HEK293 (cell line): ENCODE results near the gene ZNF513.

Experiments
- GLI4 ChIP-seq: fragments of 450-650 bp; formaldehyde crosslinking; IDR thresholded peaks from 2 replicates; pipeline ENCODE4 v1.5.1; 2016; ENCODE audit warnings: missing biosample characterization, missing genetic modification characterization
- KLF1 ChIP-seq: fragments of 450-650 bp; formaldehyde crosslinking; IDR thresholded peaks from 2 replicates; pipeline ENCODE4 v1.5.1; 2016; ENCODE audit warnings: missing biosample characterization, missing genetic modification characterization
- KLF8 ChIP-seq: fragments of 450-650 bp; formaldehyde crosslinking; IDR thresholded peaks from 2 replicates; pipeline ENCODE4 v1.5.1; 2016; ENCODE audit warnings: missing biosample characterization, missing genetic modification characterization
- KLF9 ChIP-seq: fragments of 450-650 bp; formaldehyde crosslinking; IDR thresholded peaks from 2 replicates; pipeline ENCODE4 v1.5.1; 2016; ENCODE audit warnings: missing biosample characterization, missing genetic modification characterization, low read depth
- PRDM1 ChIP-seq: fragments of 450-650 bp; formaldehyde crosslinking; IDR thresholded peaks from 2 replicates; pipeline ENCODE4; 2016; ENCODE audit warnings: missing biosample characterization, missing genetic modification characterization
- REPIN1 ChIP-seq: fragments of 450-650 bp; formaldehyde crosslinking; IDR thresholded peaks from 2 replicates; pipeline ENCODE4 v1.5.1; 2017; ENCODE audit warnings: missing biosample characterization, missing genetic modification characterization, low read depth
- WT1 ChIP-seq: fragments of 450-650 bp; formaldehyde crosslinking; IDR thresholded peaks from 2 replicates; pipeline ENCODE4 v1.5.1; 2016; ENCODE audit warnings: missing biosample characterization, missing genetic modification characterization
- ZFP41 ChIP-seq: fragments of 450-650 bp; formaldehyde crosslinking; IDR thresholded peaks from 2 replicates; pipeline ENCODE4 v1.5.1; 2016; ENCODE audit warnings: missing biosample characterization, missing genetic modification characterization, borderline replicate concordance
- ZIC2 ChIP-seq: fragments of 450-650 bp; formaldehyde crosslinking; IDR thresholded peaks from 2 replicates; pipeline ENCODE4 v1.5.1; 2016; ENCODE audit warnings: missing biosample characterization, missing genetic modification characterization
- ZNF112 ChIP-seq: fragments of 450-650 bp; formaldehyde crosslinking; IDR thresholded peaks from 2 replicates; pipeline ENCODE4 v1.5.0; 2017; ENCODE audit warnings: missing biosample characterization, missing genetic modification characterization
- ZNF138 ChIP-seq: fragments of 450-650 bp; formaldehyde crosslinking; IDR thresholded peaks from 2 replicates; pipeline ENCODE4 v1.5.1; 2016; ENCODE audit warnings: missing biosample characterization, missing genetic modification characterization, borderline replicate concordance
- ZNF140 ChIP-seq: fragments of 450-650 bp; formaldehyde crosslinking; IDR thresholded peaks from 2 replicates; pipeline ENCODE4 v1.5.1; 2016; ENCODE audit warnings: missing biosample characterization, missing genetic modification characterization
- ZNF155 ChIP-seq: fragments of 450-650 bp; formaldehyde crosslinking; IDR thresholded peaks from 2 replicates; pipeline ENCODE4 v1.5.1; 2016; ENCODE audit warnings: missing biosample characterization, missing genetic modification characterization
- ZNF184 ChIP-seq: fragments of 450-650 bp; IDR thresholded peaks from 2 replicates; pipeline ENCODE4 v1.5.1; 2018; ENCODE audit warnings: missing biosample characterization, mild to moderate bottlenecking, missing genetic modification characterization
- ZNF354C ChIP-seq: fragments of 450-650 bp; formaldehyde crosslinking; IDR thresholded peaks from 2 replicates; pipeline ENCODE4 v1.5.1; 2016; ENCODE audit warnings: missing biosample characterization, missing genetic modification characterization, low read depth, borderline replicate concordance
- ZNF394 ChIP-seq: fragments of 450-650 bp; formaldehyde crosslinking; IDR thresholded peaks from 2 replicates; pipeline ENCODE4 v1.5.1; 2016; ENCODE audit warnings: missing biosample characterization, missing genetic modification characterization, mild to moderate bottlenecking, moderate library complexity, borderline replicate concordance
- ZNF404 ChIP-seq: fragments of 450-650 bp; formaldehyde crosslinking; IDR thresholded peaks from 2 replicates; pipeline ENCODE4 v1.5.1; 2017; ENCODE audit warnings: missing biosample characterization, missing genetic modification characterization
- ZNF416 ChIP-seq: fragments of 450-650 bp; formaldehyde crosslinking; IDR thresholded peaks from 2 replicates; pipeline ENCODE4 v1.5.1; 2016; ENCODE audit warnings: missing biosample characterization, missing genetic modification characterization
- ZNF433 ChIP-seq: fragments of 450-650 bp; formaldehyde crosslinking; IDR thresholded peaks from 2 replicates; pipeline ENCODE4 v1.5.1; 2016; ENCODE audit warnings: missing biosample characterization, missing genetic modification characterization, low read depth
- ZNF473 ChIP-seq: fragments of 450-650 bp; formaldehyde crosslinking; IDR thresholded peaks from 2 replicates; pipeline ENCODE4 v1.5.1; 2017; ENCODE audit warnings: missing biosample characterization, missing genetic modification characterization
- ZNF488 ChIP-seq: fragments of 450-650 bp; formaldehyde crosslinking; IDR thresholded peaks from 2 replicates; pipeline ENCODE4 v1.5.1; 2016; ENCODE audit warnings: missing biosample characterization, missing genetic modification characterization
- ZNF521 ChIP-seq: fragments of 450-650 bp; formaldehyde crosslinking; IDR thresholded peaks from 2 replicates; pipeline ENCODE4 v1.5.1; 2017; ENCODE audit warnings: missing biosample characterization, mild to moderate bottlenecking, missing genetic modification characterization
- ZNF571 ChIP-seq: fragments of 450-650 bp; formaldehyde crosslinking; IDR thresholded peaks from 2 replicates; pipeline ENCODE4 v1.5.0; 2017; ENCODE audit warnings: missing biosample characterization, missing genetic modification characterization
- ZNF623 ChIP-seq: fragments of 450-650 bp; formaldehyde crosslinking; IDR thresholded peaks from 2 replicates; pipeline ENCODE4 v1.5.1; 2016; ENCODE audit warnings: missing biosample characterization, missing genetic modification characterization
- ZNF654 ChIP-seq: fragments of 450-650 bp; formaldehyde crosslinking; IDR thresholded peaks from 2 replicates; pipeline ENCODE4 v1.5.1; 2016; ENCODE audit warnings: low read depth, missing biosample characterization, missing genetic modification characterization
- ZNF792 ChIP-seq: fragments of 450-650 bp; formaldehyde crosslinking; IDR thresholded peaks from 2 replicates; pipeline ENCODE4 v1.5.1; 2016; ENCODE audit warnings: missing biosample characterization, missing genetic modification characterization
- ZSCAN23 ChIP-seq: fragments of 450-650 bp; formaldehyde crosslinking; IDR thresholded peaks from 2 replicates; pipeline ENCODE4 v1.5.1; 2016; ENCODE audit warnings: missing biosample characterization, missing genetic modification characterization
- TF ChIP-seq, protein P1 (sequence below): fragments of 450-650 bp; formaldehyde crosslinking; IDR thresholded peaks from 2 replicates; pipeline ENCODE4; 2016; ENCODE audit warnings: missing biosample characterization, missing genetic modification characterization
- TF ChIP-seq, protein P2 (sequence below): fragments of 450-650 bp; formaldehyde crosslinking; IDR thresholded peaks from 2 replicates; pipeline ENCODE4 v1.5.1; 2016; ENCODE audit warnings: missing biosample characterization, missing genetic modification characterization

Gene ZNF513

DNA sequence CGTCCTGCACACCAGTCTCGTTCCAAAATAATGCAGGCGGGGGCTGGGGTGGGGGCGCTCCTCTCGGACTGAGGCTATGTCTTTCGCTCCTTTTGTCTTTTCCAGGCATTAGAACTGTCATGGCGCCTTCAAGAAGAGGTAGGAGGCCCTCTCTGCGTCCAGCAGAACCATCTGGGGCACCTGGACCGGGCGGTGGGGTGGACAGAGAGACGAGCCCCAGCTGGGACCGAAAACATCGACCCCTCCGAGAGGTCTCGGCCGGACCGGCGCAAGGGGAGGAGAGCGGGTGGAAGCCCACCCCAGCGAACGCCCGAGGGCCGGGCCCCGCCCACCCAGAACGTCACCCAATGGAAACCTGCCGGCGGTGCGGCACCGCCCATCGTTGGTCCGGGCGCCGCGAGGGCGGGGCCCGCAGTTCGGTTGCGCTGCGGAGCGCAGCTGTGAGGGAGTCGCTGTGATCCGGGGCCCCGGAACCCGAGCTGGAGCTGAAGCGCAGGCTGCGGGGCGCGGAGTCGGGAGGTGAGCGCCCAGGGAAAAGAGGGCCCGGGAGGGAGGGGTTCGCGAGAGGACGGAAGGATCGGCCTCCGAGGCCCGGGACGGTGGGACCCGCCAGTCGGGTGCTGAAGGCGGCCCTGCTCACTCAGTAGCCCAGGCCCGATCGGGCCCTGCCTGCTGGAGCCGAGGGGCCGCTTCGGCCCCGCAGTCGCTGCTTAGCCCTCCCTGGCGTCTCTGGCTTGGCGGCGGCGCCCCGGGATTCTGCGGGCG is 47.9 kb upstream of the ZNF513 start, which contains the start of gene NRBP1 (continued):
- TF ChIP-seq ZNF521 (tag by site-specific recombination) = no peak
- no peak for TF ChIP-seq ZSCAN23 (tag by site-specific recombination)
- TF ChIP-seq ZNF140 (tag by site-specific recombination) = no peak
- TF ChIP-seq, protein P1, sequence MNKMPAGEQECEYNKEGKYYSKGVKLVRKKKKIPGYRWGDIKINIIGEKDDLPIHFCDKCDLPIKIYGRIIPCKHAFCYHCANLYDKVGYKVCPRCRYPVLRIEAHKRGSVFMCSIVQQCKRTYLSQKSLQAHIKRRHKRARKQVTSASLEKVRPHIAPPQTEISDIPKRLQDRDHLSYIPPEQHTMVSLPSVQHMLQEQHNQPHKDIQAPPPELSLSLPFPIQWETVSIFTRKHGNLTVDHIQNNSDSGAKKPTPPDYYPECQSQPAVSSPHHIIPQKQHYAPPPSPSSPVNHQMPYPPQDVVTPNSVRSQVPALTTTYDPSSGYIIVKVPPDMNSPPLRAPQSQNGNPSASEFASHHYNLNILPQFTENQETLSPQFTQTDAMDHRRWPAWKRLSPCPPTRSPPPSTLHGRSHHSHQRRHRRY (tag by site-specific recombination) = no peak
- TF ChIP-seq, protein P2, sequence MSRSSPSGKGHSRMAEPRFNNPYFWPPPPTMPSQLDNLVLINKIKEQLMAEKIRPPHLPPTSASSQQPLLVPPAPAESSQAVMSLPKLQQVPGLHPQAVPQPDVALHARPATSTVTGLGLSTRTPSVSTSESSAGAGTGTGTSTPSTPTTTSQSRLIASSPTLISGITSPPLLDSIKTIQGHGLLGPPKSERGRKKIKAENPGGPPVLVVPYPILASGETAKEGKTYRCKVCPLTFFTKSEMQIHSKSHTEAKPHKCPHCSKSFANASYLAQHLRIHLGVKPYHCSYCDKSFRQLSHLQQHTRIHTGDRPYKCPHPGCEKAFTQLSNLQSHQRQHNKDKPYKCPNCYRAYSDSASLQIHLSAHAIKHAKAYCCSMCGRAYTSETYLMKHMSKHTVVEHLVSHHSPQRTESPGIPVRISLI (tag by site-specific recombination) = no peak
- TF ChIP-seq ZNF488 (tag by site-specific recombination) = no peak
- TF ChIP-seq PRDM1 (tag by site-specific recombination) = no peak
- peak; percentile 24; the same call in 1 of the 2 replicates for TF ChIP-seq ZIC2 (tag by site-specific recombination)
- no peak for TF ChIP-seq ZNF416 (tag by site-specific recombination)
- no peak for TF ChIP-seq REPIN1
- TF ChIP-seq ZNF623 (tag by site-specific recombination) = no peak
- no peak for TF ChIP-seq ZNF571 (tag by site-specific recombination)
- TF ChIP-seq ZNF354C (tag by site-specific recombination) = no peak
- no peak for TF ChIP-seq ZFP41 (tag by site-specific recombination)
- no peak for TF ChIP-seq GLI4 (tag by site-specific recombination)
- TF ChIP-seq ZNF792 (tag by site-specific recombination) = no peak
- TF ChIP-seq ZNF138 (tag by site-specific recombination) = no peak
- TF ChIP-seq ZNF112 (tag by site-specific recombination) = no peak
- TF ChIP-seq KLF1 = peak; percentile 81
- TF ChIP-seq ZNF433 (tag by site-specific recombination) = no peak
- peak; percentile 93 for TF ChIP-seq KLF9 (tag by site-specific recombination)
- TF ChIP-seq ZNF155 (tag by site-specific recombination) = no peak
- no peak for TF ChIP-seq ZNF654 (tag by site-specific recombination)
- TF ChIP-seq ZNF184 = no peak
- no peak for TF ChIP-seq ZNF404 (tag by site-specific recombination)
- TF ChIP-seq WT1 (tag by site-specific recombination) = no peak
- peak; percentile 33; the same call in 1 of the 2 replicates for TF ChIP-seq ZNF394 (tag by site-specific recombination)
- TF ChIP-seq KLF8 = peak; percentile 93
- TF ChIP-seq ZNF473 (tag by site-specific recombination) = no peak
